PC-3 (cell line): ENCODE data around the gene EFNA5. TPM values are rescaled to one million over a fixed set of nuclear protein-coding genes. Genes with fewer than 3 reads are reported as not detected.

ENCODE experiments used
- ATAC-seq: fragments of 200-7000 bp; cut with Tn5 transposase; 2 replicates; pipeline ENCODE4 v1.9.1; 2020; ENCODE audit warnings: mild to moderate bottlenecking, moderate library complexity
- BruUV-seq: library from RNA; stranded (reverse); fragments of 400-500 nt; replicated peaks from 2 replicates; lab custom pipeline; 2021; lab: Mats Ljungman, UMichigan
- CTCF ChIA-PET: fragments of 300-600 bp; sonication (Branson Sonifier 250); formaldehyde crosslinking; loops from one replicate; lab custom pipeline; 2022; ENCODE audit warnings: antibody characterized with exemption; lab: Charles Lee
- POLR2A ChIA-PET: fragments of 300-600 bp; sonication (Branson Sonifier 250); formaldehyde crosslinking; loops from one replicate; lab custom pipeline; 2022; ENCODE audit warnings: antibody characterized with exemption; ENCODE audit not compliant: unreplicated experiment; lab: Charles Lee
- DNase-seq: peaks from one replicate; pipeline ENCODE4 v3.0.0-alpha.2; 2015
- H2AFZ ChIP-seq: fragments of 300-600 bp; sonication (generic); 2 replicates; pipeline ENCODE4 v1.6.0; 2016; ENCODE audit warnings: antibody characterized with exemption, low read length
- H3F3A ChIP-seq: fragments of 300-600 bp; sonication (generic); one replicate; pipeline ENCODE4 v1.6.0; 2017; ENCODE audit warnings: antibody characterized with exemption, low read length, control low read depth, mild to moderate bottlenecking; ENCODE audit not compliant: unreplicated experiment
- H3K27ac ChIP-seq: fragments of 300-600 bp; sonication (generic); 2 replicates; pipeline ENCODE4 v1.5.1; 2016; ENCODE audit warnings: mild to moderate bottlenecking, low read length
- H3K27me3 ChIP-seq: fragments of 300-600 bp; sonication (generic); 2 replicates; pipeline ENCODE4 v1.6.1; 2016; ENCODE audit warnings: low read length, mixed read lengths
- H3K36me3 ChIP-seq: fragments of 300-600 bp; sonication (generic); 2 replicates; pipeline ENCODE4 v1.6.1; 2016; ENCODE audit warnings: low read depth, mixed run types, low read length, mixed read lengths
- H3K4me1 ChIP-seq: fragments of 300-600 bp; sonication (generic); 2 replicates; pipeline ENCODE4 v1.5.1; 2016; ENCODE audit warnings: low read length; ENCODE audit not compliant: insufficient read depth
- H3K4me2 ChIP-seq: fragments of 300-600 bp; sonication (generic); 2 replicates; pipeline ENCODE4 v1.6.0; 2016; ENCODE audit warnings: low read length
- H3K4me3 ChIP-seq: fragments of 300-600 bp; sonication (generic); 2 replicates; pipeline ENCODE4 v1.5.1; 2016; ENCODE audit warnings: mild to moderate bottlenecking, low read length, mixed read lengths
- H3K79me2 ChIP-seq: fragments of 300-600 bp; sonication (generic); 2 replicates; pipeline ENCODE4 v1.6.1; 2017; ENCODE audit warnings: low read length, mixed read lengths
- H3K9ac ChIP-seq: fragments of 300-600 bp; sonication (generic); 2 replicates; pipeline ENCODE4 v1.6.0; 2016; ENCODE audit warnings: mild to moderate bottlenecking, low read length
- H3K9me2 ChIP-seq: fragments of 300-600 bp; sonication (generic); replicated peaks from 2 replicates; pipeline ENCODE4 v1.6.1; 2016; ENCODE audit warnings: mixed run types, low read length, mixed read lengths
- H3K9me3 ChIP-seq: fragments of 300-600 bp; sonication (generic); 2 replicates; pipeline ENCODE4 v1.6.1; 2016; ENCODE audit warnings: low read length, mixed read lengths
- H4K20me1 ChIP-seq: fragments of 300-600 bp; sonication (generic); 2 replicates; pipeline ENCODE4 v1.6.1; 2016; ENCODE audit warnings: low read length, mixed read lengths
- EZH2 ChIP-seq: fragments of 300-600 bp; sonication (generic); IDR thresholded peaks from one replicate; pipeline ENCODE4 v1.6.1; 2017; ENCODE audit warnings: antibody characterized with exemption, mild to moderate bottlenecking, low read length; ENCODE audit not compliant: unreplicated experiment
- EZH2phosphoT487 ChIP-seq: fragments of 300-600 bp; sonication (generic); IDR thresholded peaks from 2 replicates; pipeline ENCODE4 v1.6.1; 2018; ENCODE audit warnings: mild to moderate bottlenecking, antibody characterized with exemption, low read length, borderline replicate concordance
- intact Hi-C: fragments of 100-400 bp; cut with micrococcal nuclease; formaldehyde crosslinking; loops from 2 replicates; pipeline ENCODE4 v1.9.0; 2023
- total RNA-seq: library from RNA; depleted of rRNA; stranded (reverse); fragments of >200 nt; gene quantifications from 2 replicates; pipeline ENCODE4 v1.2.3, GENCODE V29; 2014
- TF ChIP-seq, protein P1 (sequence below): fragments of 300-600 bp; sonication (generic); conservative IDR thresholded peaks from 2 replicates; pipeline ENCODE4 v1.5.1; 2017; ENCODE audit warnings: antibody characterized with exemption, low read depth, mild to moderate bottlenecking, low read length

Gene EFNA5
- total RNA-seq, 1 experiment from 2014 or later: 5.4 TPM

DNA sequence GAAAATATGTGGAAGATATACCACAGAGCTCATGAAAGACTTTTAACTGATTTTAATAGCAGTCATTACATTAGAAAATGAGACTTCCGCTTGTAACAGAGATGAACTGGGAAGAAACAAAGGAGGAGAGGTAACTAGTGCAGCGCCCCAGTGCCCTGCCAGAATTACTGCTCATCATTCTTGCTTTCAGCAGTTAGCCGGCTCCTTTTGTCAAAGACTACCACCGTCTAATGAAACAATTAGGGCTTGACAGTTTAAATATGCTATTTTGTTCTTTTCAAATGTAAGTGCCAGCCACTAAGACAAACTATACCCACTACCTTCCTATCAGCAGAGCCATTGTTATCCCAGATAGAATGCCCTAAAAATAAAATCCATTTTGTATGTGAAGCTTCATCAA lies 328.4 kb downstream of the EFNA5 start:
- Histone ChIP-seq H3K4me3 (no peak overlapping the region), H3K79me2 (no peaks in the 10 kb centered on the region), H3F3A (no peaks in the 10 kb centered on the region), H4K20me1 (no peaks in the 10 kb centered on the region), H3K27ac (no peak overlapping the region), H3K27me3 (no peaks in the 10 kb centered on the region), H3K4me2 (no peak overlapping the region), H2AFZ (no peak overlapping the region), H3K9ac (no peak overlapping the region), H3K36me3 (no peaks in the 10 kb centered on the region), H3K9me3 (no peaks in the 10 kb centered on the region), H3K4me1 (peaks cover 15% of the 10 kb centered on the region), H3K9me2 (no peaks in the 10 kb centered on the region)
- BruUV-seq: no TSS peak
- intact Hi-C loops: no loop called here
- TF ChIP-seq EZH2: no peak
- TF ChIP-seq EZH2phosphoT487: no peak
- TF ChIP-seq, protein P1, sequence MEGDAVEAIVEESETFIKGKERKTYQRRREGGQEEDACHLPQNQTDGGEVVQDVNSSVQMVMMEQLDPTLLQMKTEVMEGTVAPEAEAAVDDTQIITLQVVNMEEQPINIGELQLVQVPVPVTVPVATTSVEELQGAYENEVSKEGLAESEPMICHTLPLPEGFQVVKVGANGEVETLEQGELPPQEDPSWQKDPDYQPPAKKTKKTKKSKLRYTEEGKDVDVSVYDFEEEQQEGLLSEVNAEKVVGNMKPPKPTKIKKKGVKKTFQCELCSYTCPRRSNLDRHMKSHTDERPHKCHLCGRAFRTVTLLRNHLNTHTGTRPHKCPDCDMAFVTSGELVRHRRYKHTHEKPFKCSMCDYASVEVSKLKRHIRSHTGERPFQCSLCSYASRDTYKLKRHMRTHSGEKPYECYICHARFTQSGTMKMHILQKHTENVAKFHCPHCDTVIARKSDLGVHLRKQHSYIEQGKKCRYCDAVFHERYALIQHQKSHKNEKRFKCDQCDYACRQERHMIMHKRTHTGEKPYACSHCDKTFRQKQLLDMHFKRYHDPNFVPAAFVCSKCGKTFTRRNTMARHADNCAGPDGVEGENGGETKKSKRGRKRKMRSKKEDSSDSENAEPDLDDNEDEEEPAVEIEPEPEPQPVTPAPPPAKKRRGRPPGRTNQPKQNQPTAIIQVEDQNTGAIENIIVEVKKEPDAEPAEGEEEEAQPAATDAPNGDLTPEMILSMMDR: no peak
- ChIA-PET CTCF (no interaction called here), POLR2A (no interaction called here)
- DNase-seq (no peak), ATAC-seq (no peak)

DNA sequence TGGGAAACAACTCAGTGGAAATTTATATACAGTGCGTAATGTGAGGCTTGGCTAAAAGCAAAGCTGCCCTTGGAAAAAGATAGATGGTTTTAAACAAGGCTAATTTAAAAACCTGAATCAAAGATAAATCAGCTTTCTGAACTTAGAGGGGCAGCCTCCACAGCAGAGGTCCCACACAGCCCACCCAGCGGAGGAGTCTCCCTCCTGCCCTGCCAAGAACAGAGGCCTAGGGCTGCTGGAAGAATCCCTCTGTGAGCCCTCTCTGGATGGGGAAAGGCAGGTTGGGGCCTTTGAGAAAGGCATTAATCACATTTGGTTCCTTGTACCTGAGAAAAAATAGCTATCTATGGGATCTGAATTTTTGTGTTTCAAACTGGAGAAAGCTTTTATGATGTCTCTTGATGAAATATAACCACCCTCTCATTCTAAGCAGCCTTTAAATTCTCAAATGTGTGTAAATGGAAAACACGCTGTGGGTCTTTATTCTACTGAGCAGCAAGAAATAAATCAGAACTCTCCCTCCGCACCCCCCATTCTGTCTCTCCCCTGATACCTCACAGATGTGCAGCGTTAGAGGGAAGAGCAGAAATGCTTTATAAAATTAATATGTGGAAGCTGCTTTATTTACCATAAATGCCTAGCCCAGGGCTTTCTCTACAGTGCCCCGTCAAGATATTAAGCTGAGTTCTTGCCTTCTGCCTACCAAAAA lies 329.2 kb downstream of the EFNA5 start:
- Histone ChIP-seq H3K4me3 (no peak overlapping the region), H3K36me3 (no peaks in the 10 kb centered on the region), H3K27ac (no peak overlapping the region), H3F3A (no peaks in the 10 kb centered on the region), H3K4me2 (no peak overlapping the region), H3K9me3 (no peaks in the 10 kb centered on the region), H3K27me3 (no peaks in the 10 kb centered on the region), H4K20me1 (no peaks in the 10 kb centered on the region), H3K9me2 (no peaks in the 10 kb centered on the region), H2AFZ (no peak overlapping the region), H3K9ac (no peak overlapping the region), H3K79me2 (no peaks in the 10 kb centered on the region), H3K4me1 (peaks cover 23% of the 10 kb centered on the region)
- no peak for ATAC-seq
- TF ChIP-seq, protein P1: no peak
- TF ChIP-seq EZH2 (no peak), EZH2phosphoT487 (no peak)
- DNase-seq: no peak
- ChIA-PET CTCF (no interaction called here), POLR2A (no interaction called here)
- intact Hi-C loops: no loop called here
- no TSS peak for BruUV-seq

DNA sequence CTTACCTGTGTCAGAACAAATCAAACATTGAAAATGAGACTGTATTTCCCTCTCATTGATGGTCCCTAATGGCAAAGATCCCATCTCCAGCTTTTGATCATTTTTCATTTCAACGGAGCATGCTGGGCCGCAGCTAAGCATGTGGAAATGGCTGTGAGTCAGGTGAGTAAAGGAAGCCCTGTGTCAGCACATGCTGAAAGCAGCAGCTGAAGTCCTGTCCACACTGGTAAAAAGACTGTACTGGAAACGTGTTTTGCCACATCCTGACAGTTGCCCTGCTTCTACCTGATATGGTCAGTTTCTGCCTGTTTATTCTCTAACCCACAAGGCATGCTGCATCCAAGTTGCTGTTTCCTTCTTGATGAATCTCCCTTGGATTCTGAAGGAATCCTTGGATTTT lies 330.1 kb downstream of the EFNA5 start:
- intact Hi-C loops: no loop called here
- Histone ChIP-seq H3K27me3 (no peaks in the 10 kb centered on the region), H3K79me2 (no peaks in the 10 kb centered on the region), H4K20me1 (no peaks in the 10 kb centered on the region), H3F3A (no peaks in the 10 kb centered on the region), H3K9me2 (no peaks in the 10 kb centered on the region), H3K4me1 (peaks cover 23% of the 10 kb centered on the region), H3K27ac (no peak overlapping the region), H3K36me3 (no peaks in the 10 kb centered on the region), H3K4me3 (no peak overlapping the region), H2AFZ (no peak overlapping the region), H3K9me3 (no peaks in the 10 kb centered on the region), H3K4me2 (no peak overlapping the region), H3K9ac (no peak overlapping the region)
- TF ChIP-seq EZH2phosphoT487 (no peak), EZH2 (no peak)
- TF ChIP-seq, protein P1: no peak
- DNase-seq (no peak), ATAC-seq (no peak)
- POLR2A ChIA-PET: no interaction called here
- CTCF ChIA-PET: no interaction called here
- BruUV-seq: no TSS peak
